Left ventricle myocardium inferior (tissue), 1 donor: ENCODE measurements around the gene MAML2. TPM values are rescaled to one million over a fixed set of nuclear protein-coding genes. Genes with fewer than 3 reads are reported as not detected.

Source experiments
- DNase-seq: peaks from one replicate; pipeline ENCODE4 v3.0.0-alpha.2; 2020
- H3K27ac ChIP-seq: fragments of 200-600 bp; replicated peaks from 2 replicates; pipeline ENCODE4 v1.8.0; 2021
- H3K27me3 ChIP-seq: fragments of 200-600 bp; 2 replicates; pipeline ENCODE4 v1.8.0; 2021; ENCODE audit warnings: low read depth
- H3K36me3 ChIP-seq: fragments of 200-600 bp; 2 replicates; pipeline ENCODE4 v1.8.0; 2021
- H3K4me1 ChIP-seq: fragments of 200-600 bp; 2 replicates; pipeline ENCODE4 v1.8.0; 2021
- H3K4me3 ChIP-seq: fragments of 200-600 bp; 2 replicates; pipeline ENCODE4 v1.8.0; 2021; ENCODE audit warnings: mild to moderate bottlenecking, moderate library complexity
- H3K9me3 ChIP-seq: fragments of 200-600 bp; replicated peaks from 2 replicates; pipeline ENCODE4 v1.8.0; 2021
- intact Hi-C: fragments of 100-400 bp; cut with micrococcal nuclease; formaldehyde crosslinking; loops from one replicate; pipeline ENCODE4 v1.11.0; 2022
- total RNA-seq: library from RNA; stranded (reverse); fragmentation: NEBNext Ultra II Directional; extraction: Animal tissue kit (Norgen Biotek cat#: 25700); gene quantifications from one replicate; pipeline ENCODE4 v1.2.1, GENCODE V29; 2021
- TF ChIP-seq, protein P1 (sequence below): fragments of 200-600 bp; IDR thresholded peaks from 2 replicates; pipeline ENCODE4 v1.8.0; 2021; ENCODE audit warnings: antibody characterized with exemption, mild to moderate bottlenecking, borderline replicate concordance
- donor health status: DM: no; HTN: yes; CAD: no; lungs with severe emphysema.

The MAML2 gene
- total RNA-seq, 1 donor from 2014 or later: 4.5 TPM

DNA sequence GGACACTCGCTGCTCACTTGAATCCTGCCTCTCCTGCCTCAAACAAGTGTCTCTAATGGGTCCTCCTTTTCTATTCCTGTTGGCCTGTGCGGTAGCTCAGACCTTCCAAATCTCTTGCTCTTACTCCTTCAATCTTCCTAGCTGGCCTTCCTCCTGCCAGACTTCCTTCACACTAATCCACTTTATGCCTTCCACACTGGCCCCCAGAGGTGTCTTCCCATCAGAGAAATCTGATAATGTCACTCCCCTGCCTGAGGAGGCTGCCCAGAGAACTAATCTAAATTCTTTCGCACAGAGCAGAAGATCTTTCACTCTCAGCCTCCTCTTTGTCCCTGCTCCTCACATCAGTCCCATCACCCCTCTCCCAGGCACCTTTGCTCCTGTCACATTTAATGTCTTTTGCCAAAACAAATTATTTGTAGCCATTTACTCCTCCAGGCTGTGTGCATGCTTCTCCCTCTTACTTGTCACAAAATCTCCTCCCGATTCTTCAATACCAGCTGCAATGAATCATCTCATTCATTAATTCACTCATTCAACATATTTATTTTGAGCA lies 175.7 kb downstream of the MAML2 start:
- Histone ChIP-seq H3K27me3 (no peaks in the 10 kb centered on the region), H3K27ac (peak overlapping the region; percentile 55), H3K4me1 (peaks cover 49% of the 10 kb centered on the region), H3K4me3 (no peak overlapping the region), H3K9me3 (no peaks in the 10 kb centered on the region), H3K36me3 (no peaks in the 10 kb centered on the region)
- intact Hi-C loops: no loop called here
- TF ChIP-seq, protein P1, sequence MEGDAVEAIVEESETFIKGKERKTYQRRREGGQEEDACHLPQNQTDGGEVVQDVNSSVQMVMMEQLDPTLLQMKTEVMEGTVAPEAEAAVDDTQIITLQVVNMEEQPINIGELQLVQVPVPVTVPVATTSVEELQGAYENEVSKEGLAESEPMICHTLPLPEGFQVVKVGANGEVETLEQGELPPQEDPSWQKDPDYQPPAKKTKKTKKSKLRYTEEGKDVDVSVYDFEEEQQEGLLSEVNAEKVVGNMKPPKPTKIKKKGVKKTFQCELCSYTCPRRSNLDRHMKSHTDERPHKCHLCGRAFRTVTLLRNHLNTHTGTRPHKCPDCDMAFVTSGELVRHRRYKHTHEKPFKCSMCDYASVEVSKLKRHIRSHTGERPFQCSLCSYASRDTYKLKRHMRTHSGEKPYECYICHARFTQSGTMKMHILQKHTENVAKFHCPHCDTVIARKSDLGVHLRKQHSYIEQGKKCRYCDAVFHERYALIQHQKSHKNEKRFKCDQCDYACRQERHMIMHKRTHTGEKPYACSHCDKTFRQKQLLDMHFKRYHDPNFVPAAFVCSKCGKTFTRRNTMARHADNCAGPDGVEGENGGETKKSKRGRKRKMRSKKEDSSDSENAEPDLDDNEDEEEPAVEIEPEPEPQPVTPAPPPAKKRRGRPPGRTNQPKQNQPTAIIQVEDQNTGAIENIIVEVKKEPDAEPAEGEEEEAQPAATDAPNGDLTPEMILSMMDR: no peak
- DNase-seq: no peak

DNA sequence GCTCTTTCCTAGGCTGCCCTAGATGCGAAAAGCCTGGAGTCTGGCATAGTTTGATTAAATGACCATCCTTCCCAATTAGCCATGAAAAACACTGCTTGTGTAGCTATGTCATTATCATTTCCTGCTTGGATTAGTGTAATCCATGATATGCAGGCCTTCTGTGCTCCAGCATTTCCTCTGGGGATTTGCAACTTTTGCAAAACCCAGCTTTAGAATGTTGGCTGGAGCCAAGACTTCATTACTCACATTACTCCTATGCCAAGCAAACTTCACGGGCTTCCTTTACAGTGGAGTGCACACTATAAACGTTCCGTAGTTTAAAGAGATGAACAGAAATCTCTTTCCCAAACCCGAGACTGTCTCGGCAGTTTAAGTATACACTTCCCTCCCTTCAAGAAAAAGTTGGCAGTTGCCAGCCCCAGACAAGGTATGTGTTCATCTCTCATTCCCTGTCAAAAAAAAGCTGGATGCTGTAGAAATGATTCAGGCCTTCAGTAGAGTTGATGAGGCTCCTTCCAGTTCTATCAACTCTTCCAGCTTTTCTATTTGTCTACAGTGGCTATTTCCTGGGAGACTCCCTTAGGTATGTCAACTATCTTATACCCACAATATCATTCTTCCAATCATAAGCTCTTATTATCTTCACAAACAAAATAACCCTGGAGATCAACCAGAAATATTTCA lies 180.0 kb downstream of the MAML2 start:
- intact Hi-C loops: no loop called here
- Histone ChIP-seq H3K9me3 (no peaks in the 10 kb centered on the region), H3K27ac (peak overlapping the region; percentile 78), H3K27me3 (no peaks in the 10 kb centered on the region), H3K4me1 (peaks cover 63% of the 10 kb centered on the region), H3K36me3 (no peaks in the 10 kb centered on the region), H3K4me3 (peak overlapping the region; percentile 7)
- DNase-seq: no peak
- TF ChIP-seq, protein P1: no peak

DNA sequence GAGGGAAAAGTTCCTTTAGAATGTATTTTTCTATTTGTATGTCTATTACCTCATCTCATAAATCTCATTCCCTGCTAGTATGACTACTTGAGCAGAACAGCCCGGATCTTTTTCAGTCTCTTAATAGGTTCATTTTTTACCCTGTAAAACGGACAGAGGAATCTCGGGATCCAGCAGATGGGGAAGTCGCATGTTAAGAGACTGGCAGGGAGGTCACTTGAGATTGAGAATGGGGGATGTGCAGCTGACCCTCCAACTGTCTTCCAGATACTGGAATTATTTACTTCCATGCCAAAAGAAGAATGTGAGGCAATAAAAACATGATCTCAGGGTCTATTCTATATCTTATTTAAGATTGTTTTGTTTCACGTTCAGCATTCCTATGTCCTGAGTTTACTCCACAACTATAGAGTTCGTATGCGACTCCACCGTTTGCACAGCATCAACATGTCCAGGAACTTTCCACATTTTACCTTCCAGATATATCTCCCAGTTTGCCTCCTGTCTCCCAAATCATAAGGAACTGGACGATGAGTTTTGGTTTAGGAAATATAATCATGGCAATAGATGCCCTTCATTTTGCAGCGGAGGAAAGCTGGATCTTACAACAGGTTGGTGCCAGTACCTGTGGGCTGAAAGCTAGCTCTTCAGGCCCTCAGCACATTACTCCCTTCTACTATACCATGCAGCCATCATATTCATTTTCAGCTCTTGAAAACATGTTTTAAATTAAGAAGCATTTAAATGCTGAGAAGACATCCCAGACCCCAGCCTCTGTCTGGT lies 181.5 kb downstream of the MAML2 start:
- Histone ChIP-seq H3K4me1 (peaks cover 62% of the 10 kb centered on the region), H3K4me3 (no peak overlapping the region), H3K27ac (peak overlapping the region; percentile 78), H3K27me3 (no peaks in the 10 kb centered on the region), H3K9me3 (no peaks in the 10 kb centered on the region), H3K36me3 (no peaks in the 10 kb centered on the region)
- TF ChIP-seq, protein P1: no peak
- intact Hi-C loops: no loop called here
- no peak for DNase-seq

- Histone ChIP-seq H3K27me3 (no peaks in the 10 kb centered on the region), H3K9me3 (no peaks in the 10 kb centered on the region), H3K36me3 (no peaks in the 10 kb centered on the region), H3K27ac (peak overlapping the region; percentile 78), H3K4me1 (peaks cover 65% of the 10 kb centered on the region), H3K4me3 (no peak overlapping the region)
- TF ChIP-seq, protein P1: no peak
- intact Hi-C loops: no loop called here
- DNase-seq: no peak
Observed at GRCh38 chr11:96160732-96161306, 182.2 kb downstream of the MAML2 start.

DNA sequence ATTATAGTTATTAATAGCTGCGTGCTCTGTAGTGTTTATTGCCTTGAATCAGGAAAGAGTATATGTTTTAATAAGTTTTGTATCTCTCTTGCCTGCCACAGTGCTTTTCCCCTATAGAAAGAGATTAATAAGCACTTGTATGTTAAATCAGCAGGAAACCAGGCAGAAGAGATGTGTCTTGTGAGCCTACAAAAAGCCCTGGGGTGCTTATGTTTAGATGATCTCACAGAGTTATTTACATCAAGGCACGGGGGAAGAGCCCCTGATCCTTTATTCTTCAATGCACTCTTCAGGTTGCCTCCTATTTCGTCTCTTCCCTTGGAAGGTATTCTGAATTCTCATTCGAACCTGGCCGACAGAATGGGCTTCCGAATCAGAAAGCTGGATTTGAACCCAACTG lies 183.0 kb downstream of the MAML2 start:
- intact Hi-C loops: no loop called here
- no peaks in the 10 kb centered on the region for H3K9me3 ChIP-seq
- no peaks in the 10 kb centered on the region for H3K27me3 ChIP-seq
- no peak overlapping the region for H3K4me3 ChIP-seq
- no peak overlapping the region for H3K27ac ChIP-seq
- TF ChIP-seq, protein P1: no peak
- no peaks in the 10 kb centered on the region for H3K36me3 ChIP-seq
- no peak for DNase-seq
- H3K4me1 ChIP-seq: peaks cover 74% of the 10 kb centered on the region
